Memory B cell (primary cell): ENCODE measurements around the gene TSHZ2.

ENCODE experiments used
- ATAC-seq: fragments of 150-1000 bp; cut with Tn5 transposase; 2 replicates; pipeline ENCODE4 v1.10.0; 2021; ENCODE audit warnings: low read depth, mild to moderate bottlenecking, moderate library complexity
- DNase-seq, 2 donors: peaks; one replicate each; pipeline ENCODE4 v3.0.0; 2022; ENCODE audit warnings: low spot score in 2 of 2
- H3K27ac Mint-ChIP-seq: one replicate; pipeline ENCODE4 v1.8.0; 2022; ENCODE audit warnings: mild to moderate bottlenecking, moderate library complexity, mixed read lengths
- H3K27me3 Mint-ChIP-seq: one replicate; pipeline ENCODE4 v1.8.0; 2022; ENCODE audit warnings: mixed read lengths
- H3K36me3 Mint-ChIP-seq: one replicate; pipeline ENCODE4 v1.8.0; 2022; ENCODE audit warnings: mild to moderate bottlenecking, mixed read lengths
- H3K4me1 Mint-ChIP-seq: one replicate; pipeline ENCODE4 v1.8.0; 2022; ENCODE audit warnings: mixed read lengths
- H3K4me3 Mint-ChIP-seq: one replicate; pipeline ENCODE4 v1.8.0; 2022; ENCODE audit warnings: mild to moderate bottlenecking, moderate library complexity, mixed read lengths
- H3K9me3 Mint-ChIP-seq: one replicate; pipeline ENCODE4 v1.8.0; 2022; ENCODE audit warnings: mixed read lengths

Gene TSHZ2

GRCh38 chr20:53124803-53125202 lies 152.6 kb downstream of the TSHZ2 start:
- Mint-ChIP-seq H3K4me1 (no peaks in the 10 kb centered on the region), H3K4me3 (no peak overlapping the region), H3K9me3 (no peaks in the 10 kb centered on the region), H3K27me3 (no peaks in the 10 kb centered on the region), H3K36me3 (no peaks in the 10 kb centered on the region), H3K27ac (no peak overlapping the region)
- DNase-seq, result no peak
- no peak for ATAC-seq

GRCh38 chr20:53126185-53126584 lies 154.0 kb downstream of the TSHZ2 start:
- Mint-ChIP-seq H3K27ac (no peak overlapping the region), H3K36me3 (no peaks in the 10 kb centered on the region), H3K4me1 (no peaks in the 10 kb centered on the region), H3K4me3 (no peak overlapping the region), H3K27me3 (no peaks in the 10 kb centered on the region), H3K9me3 (no peaks in the 10 kb centered on the region)
- ATAC-seq (no peak), DNase-seq (no peak)

GRCh38 chr20:53127027-53127426 lies 154.9 kb downstream of the TSHZ2 start:
- no peak overlapping the region for H3K27ac Mint-ChIP-seq
- H3K36me3 Mint-ChIP-seq, result no peaks in the 10 kb centered on the region
- no peak overlapping the region for H3K4me3 Mint-ChIP-seq
- ATAC-seq (no peak), DNase-seq (no peak)
- no peaks in the 10 kb centered on the region for H3K9me3 Mint-ChIP-seq
- no peaks in the 10 kb centered on the region for H3K4me1 Mint-ChIP-seq
- no peaks in the 10 kb centered on the region for H3K27me3 Mint-ChIP-seq

GRCh38 chr20:53128004-53128403 lies 155.8 kb downstream of the TSHZ2 start:
- no peaks in the 10 kb centered on the region for H3K27me3 Mint-ChIP-seq
- H3K27ac Mint-ChIP-seq, result no peak overlapping the region
- no peaks in the 10 kb centered on the region for H3K4me1 Mint-ChIP-seq
- no peak overlapping the region for H3K4me3 Mint-ChIP-seq
- H3K9me3 Mint-ChIP-seq, result no peaks in the 10 kb centered on the region
- ATAC-seq, result no peak
- no peaks in the 10 kb centered on the region for H3K36me3 Mint-ChIP-seq
- no peak for DNase-seq

GRCh38 chr20:53129563-53129962 lies 157.4 kb downstream of the TSHZ2 start:
- Mint-ChIP-seq H3K9me3 (no peaks in the 10 kb centered on the region), H3K4me1 (no peaks in the 10 kb centered on the region), H3K27ac (no peak overlapping the region), H3K27me3 (no peaks in the 10 kb centered on the region), H3K36me3 (no peaks in the 10 kb centered on the region), H3K4me3 (no peak overlapping the region)
- no peak for ATAC-seq
- no peak for DNase-seq

- Mint-ChIP-seq H3K4me1 (no peaks in the 10 kb centered on the region), H3K27me3 (no peaks in the 10 kb centered on the region), H3K36me3 (no peaks in the 10 kb centered on the region), H3K9me3 (no peaks in the 10 kb centered on the region), H3K27ac (no peak overlapping the region), H3K4me3 (no peak overlapping the region)
- DNase-seq, result no peak
- ATAC-seq, result no peak
Observed at GRCh38 chr20:53130795-53131194, 158.6 kb downstream of the TSHZ2 start.

- peaks cover 4% of the 10 kb centered on the region for H3K27me3 Mint-ChIP-seq
- no peak for ATAC-seq
Observed at GRCh38 chr20:53133125-53133524, 161.0 kb downstream of the TSHZ2 start.

GRCh38 chr20:53133628-53134027 lies 161.5 kb downstream of the TSHZ2 start:
- DNase-seq (no peak), ATAC-seq (no peak)
- Mint-ChIP-seq H3K4me1 (no peaks in the 10 kb centered on the region), H3K36me3 (no peaks in the 10 kb centered on the region), H3K27me3 (peaks cover 4% of the 10 kb centered on the region), H3K27ac (no peak overlapping the region), H3K9me3 (no peaks in the 10 kb centered on the region), H3K4me3 (no peak overlapping the region)

More at GRCh38 chr20:53133125-53133524, 161.0 kb downstream of the TSHZ2 start:
- DNase-seq, result no peak
- H3K27ac Mint-ChIP-seq, result no peak overlapping the region
- H3K9me3 Mint-ChIP-seq, result no peaks in the 10 kb centered on the region
- H3K4me3 Mint-ChIP-seq, result no peak overlapping the region
- no peaks in the 10 kb centered on the region for H3K36me3 Mint-ChIP-seq
- no peaks in the 10 kb centered on the region for H3K4me1 Mint-ChIP-seq

GRCh38 chr20:53136473-53136872 lies 164.3 kb downstream of the TSHZ2 start:
- no peak for ATAC-seq
- H3K4me1 Mint-ChIP-seq, result no peaks in the 10 kb centered on the region
- no peaks in the 10 kb centered on the region for H3K36me3 Mint-ChIP-seq

GRCh38 chr20:53138454-53139262 lies 166.5 kb downstream of the TSHZ2 start:
- ATAC-seq (no peak), DNase-seq (no peak)
- Mint-ChIP-seq H3K36me3 (no peaks in the 10 kb centered on the region), H3K9me3 (peaks cover 4% of the 10 kb centered on the region), H3K27ac (no peak overlapping the region), H3K27me3 (peaks cover 9% of the 10 kb centered on the region), H3K4me1 (no peaks in the 10 kb centered on the region), H3K4me3 (no peak overlapping the region)

More at GRCh38 chr20:53136473-53136872, 164.3 kb downstream of the TSHZ2 start:
- Mint-ChIP-seq H3K9me3 (peaks cover 2% of the 10 kb centered on the region), H3K27ac (no peak overlapping the region), H3K27me3 (peaks cover 7% of the 10 kb centered on the region), H3K4me3 (no peak overlapping the region)
- DNase-seq, result no peak

GRCh38 chr20:53141201-53142050 lies 169.3 kb downstream of the TSHZ2 start:
- ATAC-seq, result no peak
- Mint-ChIP-seq H3K27me3 (peaks cover 7% of the 10 kb centered on the region), H3K27ac (no peak overlapping the region), H3K9me3 (peaks cover 4% of the 10 kb centered on the region), H3K4me1 (peaks cover 3% of the 10 kb centered on the region), H3K36me3 (no peaks in the 10 kb centered on the region), H3K4me3 (no peak overlapping the region)
- DNase-seq, result no peak

- DNase-seq (no peak), ATAC-seq (no peak)
- no peak overlapping the region for H3K27ac Mint-ChIP-seq
- no peak overlapping the region for H3K4me3 Mint-ChIP-seq
- H3K27me3 Mint-ChIP-seq, result peaks cover 6% of the 10 kb centered on the region
- peaks cover 5% of the 10 kb centered on the region for H3K4me1 Mint-ChIP-seq
- no peaks in the 10 kb centered on the region for H3K36me3 Mint-ChIP-seq
- peaks cover 4% of the 10 kb centered on the region for H3K9me3 Mint-ChIP-seq
Observed at GRCh38 chr20:53142225-53143127, 170.3 kb downstream of the TSHZ2 start.

GRCh38 chr20:53146201-53146891 lies 174.2 kb downstream of the TSHZ2 start:
- H3K9me3 Mint-ChIP-seq, result peaks cover 2% of the 10 kb centered on the region
- no peak overlapping the region for H3K27ac Mint-ChIP-seq
- DNase-seq (no peak), ATAC-seq (no peak)
- H3K36me3 Mint-ChIP-seq, result no peaks in the 10 kb centered on the region
- H3K27me3 Mint-ChIP-seq, result peaks cover 2% of the 10 kb centered on the region
- no peak overlapping the region for H3K4me3 Mint-ChIP-seq
- H3K4me1 Mint-ChIP-seq, result peaks cover 5% of the 10 kb centered on the region
